GM21786 (cell line): Measurements from ENCODE around the gene NXN.
A peak's percentile ranks its signal among the peaks of the same experiment; 100 is the strongest.

Experiments used
- ATAC-seq: cut with Tn5 transposase; IDR thresholded peaks from one replicate; pipeline ENCODE4 v1.9.1; 2021; ENCODE audit not compliant: unreplicated experiment

Gene NXN

DNA sequence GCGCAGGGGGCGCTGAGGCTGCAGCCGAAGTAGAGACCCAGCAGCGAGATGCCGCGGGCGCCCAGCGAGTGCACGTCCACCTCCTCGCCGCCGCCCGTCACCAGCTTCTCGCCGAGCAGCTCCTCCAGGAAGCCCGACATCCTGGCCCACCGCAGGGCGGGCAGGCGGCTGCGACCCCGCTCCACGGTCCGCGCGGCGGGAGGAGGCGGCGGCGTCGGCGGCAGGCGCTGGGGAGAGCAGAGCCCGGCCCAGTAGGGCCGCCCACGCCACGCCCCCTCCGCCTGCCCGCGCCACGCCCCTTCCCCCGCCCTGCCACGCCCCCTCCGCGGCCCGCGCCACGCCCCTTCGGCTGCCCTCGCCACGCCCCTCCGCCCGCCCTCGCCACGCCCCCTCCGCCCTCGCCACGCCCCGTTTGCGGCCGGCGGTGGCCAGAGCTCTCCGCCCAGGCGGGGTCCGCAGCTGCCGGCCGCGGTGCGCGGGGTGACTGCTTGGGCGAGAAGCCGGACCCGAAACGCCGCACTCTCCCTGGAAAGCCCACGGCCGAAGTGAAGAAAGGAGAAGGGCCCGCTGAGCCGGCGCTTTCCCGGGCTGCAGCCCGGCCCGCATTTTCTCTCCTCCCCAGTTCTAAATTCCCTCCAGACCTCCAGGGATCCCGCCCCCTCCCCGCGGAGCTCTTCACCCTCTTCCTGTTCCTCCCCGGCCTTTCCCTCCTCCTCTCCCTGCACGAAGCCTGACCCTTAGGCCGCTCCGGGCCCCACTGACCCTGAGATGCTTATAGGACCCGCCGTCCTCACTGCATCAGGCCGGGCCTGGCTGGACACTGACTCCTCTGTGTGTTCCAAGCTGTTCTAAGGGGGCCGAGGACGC, at the start of gene NXN:
TSS of gene NXN (minus strand) at position 238 of the 867 bp plus-strand sequence.
- ATAC-seq: peak; percentile 54

DNA sequence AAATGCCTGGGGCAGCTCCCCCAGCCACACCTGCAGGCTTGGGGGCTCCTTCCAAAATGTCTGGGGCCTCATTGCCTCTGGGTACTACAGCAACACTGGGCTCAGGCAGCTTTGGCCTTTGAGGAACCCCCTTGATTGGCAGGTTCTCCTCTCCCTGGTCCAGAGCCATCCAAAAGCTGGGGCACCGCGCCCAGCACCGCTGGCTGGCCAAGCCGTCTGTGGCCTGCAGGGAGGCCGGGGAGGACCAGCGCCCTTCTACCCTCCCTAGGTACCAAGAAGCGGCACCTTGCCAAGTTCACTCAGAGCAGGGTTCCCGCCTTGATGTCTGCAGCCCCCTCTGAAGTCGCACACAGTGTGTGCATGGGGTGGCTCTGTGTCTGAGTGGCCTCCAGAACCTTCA, 47.5 kb upstream of the NXN start:
- no peak for ATAC-seq

DNA sequence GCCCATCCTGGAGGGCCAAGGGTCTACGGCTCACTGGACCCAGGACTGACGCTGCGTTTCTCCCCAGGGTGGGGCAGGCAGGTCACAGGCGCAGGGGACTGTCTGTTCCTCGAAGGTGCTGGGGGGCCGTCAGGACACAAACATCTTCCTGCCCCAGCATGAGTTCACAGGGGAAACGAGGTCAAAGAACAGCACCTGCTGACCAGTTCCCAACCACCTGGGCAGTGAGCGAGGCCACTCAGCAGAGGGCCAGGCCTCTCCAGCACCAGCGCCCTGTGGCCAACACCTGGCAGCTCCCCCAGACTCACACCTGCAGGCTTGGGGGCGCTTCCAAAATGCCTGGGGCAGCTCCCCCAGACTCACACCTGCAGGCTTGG, 47.0 kb upstream of the NXN start:
- no peak for ATAC-seq

DNA sequence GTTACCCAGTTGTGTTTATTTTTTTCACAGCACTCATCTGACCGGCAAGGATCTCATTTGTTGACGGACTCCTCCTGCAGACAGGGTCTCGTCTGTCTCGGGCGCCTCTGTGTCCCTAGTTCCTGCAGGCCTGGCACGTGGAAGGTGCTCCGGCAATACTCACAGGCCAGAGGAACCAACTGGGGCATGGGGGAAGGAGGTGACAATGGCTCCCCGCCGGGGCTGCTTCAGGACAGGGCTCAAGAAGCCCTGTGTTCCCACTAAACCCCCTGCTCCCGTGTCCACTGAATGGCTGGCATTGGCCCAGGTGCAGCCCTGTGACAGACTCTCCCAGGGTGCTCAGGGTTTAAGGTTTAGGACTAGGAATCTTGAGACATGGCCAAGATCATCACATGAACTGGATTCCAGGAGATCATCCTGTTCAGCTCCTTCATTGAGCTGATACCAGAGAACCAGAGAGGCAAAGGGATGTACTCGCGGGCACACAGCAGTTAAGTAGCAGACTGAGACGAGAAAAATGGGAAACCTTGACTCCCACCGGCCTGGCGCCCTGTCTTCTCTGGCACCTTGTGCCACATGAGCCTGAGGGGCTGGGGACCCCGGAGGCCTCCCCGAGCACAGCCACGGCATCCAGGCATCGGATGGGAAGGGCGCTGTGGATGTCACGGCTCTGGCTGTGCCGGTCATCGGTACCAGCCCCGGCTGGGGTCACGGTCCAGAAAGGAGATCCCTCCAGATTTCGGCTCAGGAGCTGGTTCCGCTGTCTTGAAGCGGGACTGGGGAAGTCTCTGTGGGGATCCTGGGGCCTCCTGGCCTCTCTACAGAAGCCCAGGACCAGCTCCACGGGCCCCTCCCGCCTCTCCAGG, 46.4 kb upstream of the NXN start:
- ATAC-seq: no peak

DNA sequence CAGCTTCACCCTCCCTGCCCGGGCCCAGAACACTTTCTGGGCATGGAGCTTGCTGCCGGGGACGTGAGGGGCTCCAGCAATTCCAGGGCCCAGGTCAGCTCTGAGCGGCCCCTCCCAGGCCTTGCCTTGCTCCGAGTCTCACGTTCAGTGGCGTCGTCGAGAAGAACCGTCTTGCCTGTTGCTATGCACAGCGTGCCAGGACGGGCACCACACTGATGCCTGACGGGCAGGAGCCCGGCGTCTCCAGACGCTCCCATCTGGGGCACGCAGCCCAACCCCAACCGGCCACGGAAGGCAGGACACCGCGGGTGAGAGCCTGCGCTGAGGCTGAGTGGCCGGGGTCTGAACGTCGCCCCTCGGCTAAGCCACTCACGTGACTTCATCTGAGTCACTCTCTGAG, 44.5 kb upstream of the NXN start:
- no peak for ATAC-seq

DNA sequence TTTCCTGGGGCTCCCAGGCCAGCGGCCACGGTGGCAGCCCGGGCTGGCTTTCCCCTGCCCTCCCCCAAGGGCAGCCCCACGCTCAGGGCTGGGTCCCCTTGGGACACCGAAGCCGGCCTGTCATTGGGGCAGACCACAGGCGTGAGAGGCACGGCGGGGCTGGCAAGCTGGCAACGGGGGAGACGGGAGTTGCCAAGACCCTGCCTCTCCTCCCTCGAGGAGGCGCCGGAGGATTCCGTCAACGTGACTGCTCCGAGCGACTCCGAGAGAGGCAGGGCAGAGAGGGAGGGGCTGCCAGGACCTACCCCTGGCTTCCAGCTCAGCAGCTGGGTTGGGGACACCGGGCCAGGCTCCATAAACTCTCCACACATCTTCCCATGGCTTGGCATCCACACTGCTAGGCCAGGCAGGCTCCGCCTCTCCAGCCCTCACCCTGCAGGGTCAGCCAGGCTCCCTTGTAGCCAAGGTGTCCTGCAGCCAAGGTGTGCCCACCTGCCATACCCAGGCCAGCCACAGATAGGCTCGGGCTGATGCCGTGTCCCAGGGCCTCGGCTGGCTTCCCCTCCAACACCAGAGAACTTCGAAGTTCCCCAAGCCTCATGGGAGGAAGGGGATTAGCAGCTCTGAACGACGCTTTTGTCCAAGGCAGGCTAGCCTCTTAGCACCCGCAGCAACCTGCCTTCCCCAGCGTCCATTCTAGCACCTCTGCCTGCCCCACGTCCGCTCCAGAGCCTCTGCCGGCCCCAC, 42.9 kb upstream of the NXN start:
- no peak for ATAC-seq

DNA sequence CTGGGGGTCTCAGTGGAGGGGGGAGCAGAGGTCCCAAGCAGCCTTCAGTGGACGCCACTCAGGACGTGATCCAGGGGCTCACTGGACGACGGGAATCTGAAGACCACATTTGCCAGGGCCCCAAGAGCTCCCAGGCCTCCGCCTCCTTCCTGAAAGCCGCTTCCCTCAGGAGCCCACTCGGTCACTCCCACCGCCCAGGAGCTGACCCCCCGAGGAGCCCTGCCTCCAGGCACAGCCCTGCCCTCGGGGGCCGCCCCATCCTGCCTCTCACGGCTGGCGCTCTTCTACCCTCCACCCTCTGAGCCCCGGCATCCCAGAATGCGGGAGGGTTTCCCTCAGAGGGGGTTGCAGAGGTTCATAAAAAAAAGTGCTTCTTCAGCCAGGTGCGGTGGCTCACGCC, 41.6 kb upstream of the NXN start:
- ATAC-seq: no peak

DNA sequence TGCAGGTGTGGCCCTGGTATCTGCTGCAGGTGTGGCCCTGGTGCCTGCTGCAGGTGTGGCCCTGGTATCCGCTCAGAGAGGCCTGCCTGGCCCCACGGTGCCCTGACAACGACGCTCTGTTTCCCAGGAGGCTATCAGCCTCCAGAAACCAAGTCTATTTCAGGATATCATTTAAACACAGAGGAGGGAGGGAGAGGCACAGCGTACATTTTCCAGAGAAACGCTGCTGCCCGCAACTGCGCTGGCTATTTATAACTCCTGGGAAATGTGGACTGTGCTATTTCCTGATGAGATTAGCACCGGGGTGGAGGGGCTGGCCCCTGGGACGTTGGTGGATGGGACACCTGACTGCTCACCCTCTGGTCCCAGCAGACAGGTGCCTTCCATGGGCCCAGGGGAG, 39.9 kb upstream of the NXN start:
- ATAC-seq: no peak

DNA sequence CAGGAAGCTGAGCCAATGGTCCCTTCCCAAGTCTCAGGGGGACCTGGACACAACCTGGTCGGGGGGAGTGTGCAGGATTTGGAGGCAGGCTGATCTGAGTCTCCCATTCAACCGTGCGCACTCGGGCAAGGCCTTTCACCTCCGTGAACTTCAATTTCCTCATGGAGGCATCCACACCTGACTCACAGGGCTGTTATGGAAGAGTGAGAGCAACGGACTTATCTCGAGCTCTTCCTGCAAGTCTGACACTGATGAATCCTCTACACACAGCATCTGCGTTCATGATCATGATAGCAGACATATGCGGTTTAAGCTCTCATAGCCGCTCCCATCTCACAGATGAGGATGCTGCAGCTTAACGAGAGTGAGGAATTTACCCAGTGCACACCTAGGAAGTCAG, 39.0 kb upstream of the NXN start:
- ATAC-seq: no peak

DNA sequence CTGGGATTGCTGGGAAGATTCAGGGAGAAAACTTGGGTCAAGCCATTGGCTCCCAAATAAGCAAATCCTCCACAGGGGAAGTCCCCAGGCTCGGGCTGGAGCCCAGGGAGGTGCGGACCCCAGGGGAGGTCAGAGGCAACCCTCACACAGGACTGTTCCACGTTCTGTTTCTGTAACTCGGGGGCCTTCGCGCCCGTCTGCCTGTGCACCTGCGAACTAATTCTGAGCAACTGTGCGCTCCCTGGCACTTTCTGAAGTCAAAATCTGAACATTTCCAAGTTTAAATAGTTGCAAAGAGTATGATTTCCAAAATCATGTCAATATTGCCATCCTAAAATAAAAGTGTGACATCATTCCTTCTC, 34.1 kb upstream of the NXN start:
- no peak for ATAC-seq

DNA sequence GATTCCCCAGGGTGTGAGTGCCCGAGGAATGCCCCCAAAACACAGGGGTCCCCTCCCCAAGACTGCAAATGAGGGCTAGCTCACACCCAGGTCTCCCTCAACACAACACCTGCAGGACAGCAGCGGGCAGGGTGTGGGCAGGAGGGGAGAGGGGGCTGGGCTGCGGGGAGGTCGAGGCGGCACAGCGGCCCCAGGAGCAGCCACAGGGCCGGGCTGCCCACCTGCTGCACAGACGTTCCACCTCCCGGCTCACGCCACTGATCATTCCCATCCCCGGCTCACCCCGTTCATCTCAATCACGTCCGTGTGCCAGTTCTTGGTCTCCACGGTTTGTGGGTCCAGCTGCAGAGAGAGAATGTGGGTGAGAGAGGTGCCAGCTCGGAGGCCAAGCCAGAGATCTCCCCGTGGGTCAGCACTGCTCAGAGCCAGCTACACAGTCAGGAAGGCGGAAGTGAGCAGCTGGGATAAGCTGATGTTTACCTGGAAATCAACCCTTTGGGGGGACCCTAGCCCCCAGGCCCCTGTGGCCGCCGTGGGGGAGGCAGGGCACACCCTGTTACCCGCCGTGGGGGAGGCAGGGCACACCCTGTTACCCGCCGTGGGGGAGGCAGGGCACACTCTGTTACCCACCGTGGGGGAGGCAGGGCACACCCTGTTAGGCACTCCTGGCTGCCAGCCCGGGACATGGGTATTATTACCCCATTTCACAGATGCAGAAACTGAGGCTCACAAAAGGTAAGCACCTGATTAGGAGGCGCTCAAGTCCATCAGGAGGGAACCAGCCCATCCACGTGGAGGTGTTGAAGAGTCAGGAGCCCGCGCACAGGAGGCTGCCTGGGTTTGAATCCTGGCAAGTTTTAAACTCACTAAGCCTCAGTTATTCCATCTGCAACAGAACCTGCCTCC, 33.5 kb upstream of the NXN start:
- no peak for ATAC-seq

DNA sequence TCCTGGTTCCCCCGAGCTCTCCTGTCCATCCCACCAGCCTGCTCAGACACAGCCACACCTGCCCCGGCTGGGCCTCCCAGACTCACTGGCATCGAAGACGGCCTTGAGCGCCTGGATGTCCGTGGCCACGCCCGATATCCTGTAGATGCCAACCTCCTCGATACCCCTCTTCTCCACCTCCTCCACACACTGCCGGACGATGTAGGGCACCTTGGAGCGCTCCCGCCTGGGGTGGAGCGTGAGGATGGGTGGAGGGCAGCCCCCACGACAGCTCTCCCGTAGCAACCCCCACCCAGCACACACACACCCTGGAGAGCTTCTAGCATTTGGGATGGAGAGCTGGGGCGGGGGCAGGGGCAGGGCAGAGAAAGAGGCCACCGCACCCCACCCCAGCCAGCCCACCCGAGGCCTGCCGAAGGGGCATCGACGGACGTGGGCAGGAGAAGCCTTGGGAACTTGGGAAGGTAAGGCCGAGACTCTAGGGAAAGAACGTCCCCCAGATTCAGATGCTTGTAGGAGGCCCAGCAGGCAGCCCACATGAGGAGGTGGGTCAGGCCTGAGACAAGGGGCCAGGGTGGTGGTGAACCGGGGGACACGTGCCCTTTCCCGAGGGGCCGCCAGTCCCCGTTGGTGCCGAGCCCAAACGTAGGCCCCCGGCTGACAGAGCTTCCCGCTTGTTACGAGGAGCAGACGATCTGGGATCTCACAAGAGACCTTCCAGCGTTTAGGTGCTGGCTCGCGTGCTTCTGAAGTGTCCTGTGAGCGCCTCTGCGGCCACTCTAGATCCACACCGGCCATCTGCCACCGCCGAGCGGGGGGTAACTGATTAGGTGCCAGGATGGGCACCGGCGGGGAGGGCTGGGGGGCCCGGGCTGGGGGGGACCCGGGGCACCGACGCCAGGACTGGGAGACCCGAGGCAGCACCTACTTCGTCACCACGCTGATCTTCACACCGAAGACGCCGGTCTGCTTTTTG, 32.5 kb upstream of the NXN start:
- ATAC-seq: no peak

DNA sequence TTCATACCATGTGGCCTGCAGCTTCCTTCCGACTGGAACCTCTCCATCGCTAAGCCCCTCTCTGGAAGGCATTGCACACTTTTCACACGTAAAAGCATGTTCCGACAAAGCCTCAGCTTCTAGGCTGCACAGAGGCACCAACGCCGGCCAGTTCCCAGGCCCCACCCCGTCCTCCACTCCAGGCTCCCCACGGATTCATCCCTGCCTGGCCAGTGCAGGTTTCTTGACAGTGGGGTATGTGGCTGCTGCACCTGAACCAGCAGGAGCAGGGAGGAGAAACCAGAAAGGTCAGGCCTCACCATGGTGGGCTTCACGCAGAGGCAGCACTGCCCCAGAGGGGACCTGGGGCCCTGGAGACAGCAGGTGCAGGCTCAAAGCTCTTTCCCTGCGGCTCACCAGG, 31.6 kb upstream of the NXN start:
- no peak for ATAC-seq

DNA sequence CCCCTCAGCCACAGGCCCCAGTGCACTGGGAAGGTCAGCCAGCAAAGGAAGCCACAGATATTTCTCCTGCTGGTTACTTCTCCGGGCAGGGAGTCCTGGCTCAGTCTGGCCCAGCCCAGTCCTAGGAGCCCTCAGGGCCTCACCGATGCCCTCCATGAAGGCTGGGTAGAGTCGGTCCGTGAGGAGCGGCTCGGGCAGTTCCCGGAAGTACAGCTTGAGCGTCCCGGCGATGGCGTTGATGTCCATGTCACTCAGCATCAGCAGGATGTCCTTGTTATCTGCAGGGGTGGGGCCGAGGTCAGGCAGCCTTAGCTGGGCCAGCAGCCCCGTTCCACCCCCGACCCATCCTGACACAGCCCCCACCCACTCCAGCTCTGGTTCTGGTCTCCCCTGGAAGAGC, 31.0 kb upstream of the NXN start:
- no peak for ATAC-seq

DNA sequence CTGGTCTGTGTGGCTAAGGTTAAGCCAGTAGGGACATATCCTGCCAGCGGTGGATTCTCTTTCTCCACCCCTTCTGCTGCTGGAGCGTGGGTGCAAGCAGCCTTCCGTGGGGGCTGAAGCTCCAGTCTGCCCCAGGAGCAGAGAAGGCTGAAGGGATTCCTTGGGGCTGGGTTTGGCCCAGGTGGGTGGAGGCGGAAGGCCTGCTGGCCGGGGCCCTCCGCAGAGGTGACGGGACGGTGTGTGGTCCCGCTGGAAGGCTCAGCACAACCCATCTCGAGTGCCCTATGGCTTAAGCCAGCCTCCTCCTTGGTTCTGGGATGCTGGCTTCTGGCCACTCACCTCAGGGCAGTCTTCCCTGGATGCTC, 30.5 kb upstream of the NXN start:
- ATAC-seq: no peak

DNA sequence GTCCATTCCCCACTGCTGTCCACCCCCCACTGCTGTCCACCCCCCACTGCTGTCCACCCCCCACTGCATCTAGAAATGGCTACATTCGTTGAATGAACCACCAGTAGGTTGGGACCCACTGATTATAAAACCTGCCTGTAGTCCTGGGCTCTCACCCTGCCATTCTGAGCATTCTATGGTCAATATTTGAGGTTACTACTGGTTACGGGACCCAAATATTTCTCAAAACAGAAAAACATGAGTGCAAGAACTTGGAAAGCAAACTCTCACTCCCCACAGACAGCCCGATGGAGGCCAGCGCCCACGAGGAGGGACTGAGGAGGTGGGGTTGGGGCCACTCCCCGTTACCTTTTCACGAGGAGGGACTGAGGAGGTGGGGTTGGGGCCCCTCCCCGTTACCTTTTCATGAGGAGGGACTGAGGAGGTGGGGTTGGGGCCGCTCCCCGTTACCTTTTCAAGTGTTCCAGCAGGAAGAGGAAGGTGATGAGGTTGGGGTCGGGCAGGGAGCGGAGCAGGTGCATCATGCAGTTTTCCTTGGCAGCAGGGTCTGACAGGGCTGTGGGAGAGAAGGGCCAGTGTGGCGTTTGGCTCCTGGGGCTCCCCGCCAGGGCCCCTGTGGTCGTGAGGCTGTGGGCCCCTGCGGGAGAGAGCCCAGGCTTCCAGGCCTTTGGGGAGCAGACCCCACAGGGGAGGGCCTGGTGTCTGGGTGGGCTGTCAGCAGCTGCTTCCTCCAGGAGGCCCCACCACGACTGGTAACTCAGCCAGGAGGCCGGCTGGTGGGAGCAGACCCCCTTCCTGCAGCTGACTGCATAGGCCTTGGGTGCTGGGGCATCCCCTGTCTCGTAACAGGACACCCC, 29.9 kb upstream of the NXN start:
- ATAC-seq: no peak

DNA sequence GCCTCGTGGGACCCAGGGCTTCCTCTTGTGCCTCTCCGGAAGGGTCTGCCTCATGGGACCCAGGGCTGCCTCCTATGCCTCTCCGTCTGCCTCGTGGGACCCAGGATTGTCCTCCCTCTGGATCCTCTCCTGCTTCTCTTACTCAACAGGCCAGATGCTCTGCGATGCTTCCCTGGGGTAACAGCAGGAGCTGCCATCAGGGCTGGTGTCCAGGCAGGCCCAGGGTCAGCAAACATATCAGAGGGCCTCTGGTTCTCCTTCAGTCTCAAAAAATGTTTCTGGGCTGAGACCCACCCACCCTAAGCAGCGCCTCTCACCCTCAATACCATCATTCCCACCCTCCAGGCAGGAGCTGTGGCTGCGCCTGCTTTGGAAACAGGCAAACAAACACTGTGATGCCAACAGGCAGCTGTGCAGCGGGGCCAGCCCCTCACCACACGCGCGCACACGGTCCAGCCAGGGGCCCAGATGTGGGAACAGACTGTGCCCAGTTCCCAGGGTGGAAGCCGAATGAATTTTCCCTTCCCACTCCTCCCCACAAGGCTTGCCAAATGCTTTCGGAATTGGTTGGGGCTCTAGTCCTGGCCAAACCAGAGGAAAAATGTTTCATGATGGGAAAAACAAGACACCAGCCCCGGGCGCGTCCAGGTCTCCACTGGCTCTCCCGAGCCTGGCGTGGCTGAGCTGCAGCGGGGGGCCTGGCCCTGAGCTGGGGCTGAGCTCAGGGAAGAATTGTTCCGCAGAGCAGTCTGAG, 28.6 kb upstream of the NXN start:
- no peak for ATAC-seq
